HG02642 (cell line): ENCODE data around the gene ADAMTS19.
A peak's percentile ranks its signal among the peaks of the same experiment; 100 is the strongest.

Experiments
- ATAC-seq: cut with Tn5 transposase; IDR thresholded peaks from one replicate; pipeline ENCODE4 v1.9.1; 2021; ENCODE audit warnings: mild to moderate bottlenecking; ENCODE audit not compliant: unreplicated experiment, poor library complexity

Gene ADAMTS19

GRCh38 chr5:129748913-129749880 lies 289.1 kb downstream of the ADAMTS19 start:
- ATAC-seq: no peak

GRCh38 chr5:129760636-129761325 lies 300.7 kb downstream of the ADAMTS19 start:
- no peak for ATAC-seq

- ATAC-seq: no peak
Measured at GRCh38 chr5:129763651-129764050, 303.6 kb downstream of the ADAMTS19 start.

DNA sequence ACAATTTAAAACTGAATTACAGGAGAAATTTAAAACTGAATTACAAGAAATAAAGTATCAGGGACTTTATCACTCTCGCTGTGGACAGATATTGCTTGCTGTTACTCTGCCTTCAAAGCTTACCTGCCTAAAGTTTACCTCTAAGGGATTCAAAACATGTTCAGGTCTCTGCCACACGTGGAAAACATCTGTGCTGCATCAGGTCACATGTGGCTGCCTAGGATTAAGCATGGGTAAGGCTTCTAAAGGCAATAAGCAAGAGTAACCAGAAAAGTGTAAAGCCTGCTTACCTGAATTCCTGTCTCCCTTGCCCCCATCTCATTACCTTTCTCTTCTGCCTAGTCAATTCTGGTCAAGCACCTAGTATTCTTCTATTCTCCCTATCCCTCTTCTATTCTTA lies 306.7 kb downstream of the ADAMTS19 start:
- no peak for ATAC-seq

DNA sequence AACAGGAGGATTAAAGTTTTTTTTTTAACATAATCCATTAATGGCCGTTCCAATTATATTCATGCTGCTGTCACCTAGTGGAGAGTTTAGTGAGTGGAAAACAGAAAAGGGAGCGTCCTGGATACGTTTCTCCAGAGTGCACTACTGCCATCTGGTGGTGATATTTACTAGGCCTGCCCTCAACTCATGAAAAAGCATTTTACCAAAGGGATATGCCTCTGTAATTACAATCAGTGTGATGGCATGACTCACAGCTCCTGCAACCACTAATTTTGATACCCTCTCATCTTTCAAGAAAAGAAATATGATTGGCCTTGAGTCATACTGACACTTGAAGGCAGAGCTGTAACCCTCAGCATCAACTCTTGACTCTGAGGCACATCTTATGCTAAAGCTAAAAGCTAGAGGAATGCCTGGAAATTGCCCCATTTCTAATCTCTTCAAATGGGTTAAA lies 307.9 kb downstream of the ADAMTS19 start:
- ATAC-seq: peak; percentile 93

DNA sequence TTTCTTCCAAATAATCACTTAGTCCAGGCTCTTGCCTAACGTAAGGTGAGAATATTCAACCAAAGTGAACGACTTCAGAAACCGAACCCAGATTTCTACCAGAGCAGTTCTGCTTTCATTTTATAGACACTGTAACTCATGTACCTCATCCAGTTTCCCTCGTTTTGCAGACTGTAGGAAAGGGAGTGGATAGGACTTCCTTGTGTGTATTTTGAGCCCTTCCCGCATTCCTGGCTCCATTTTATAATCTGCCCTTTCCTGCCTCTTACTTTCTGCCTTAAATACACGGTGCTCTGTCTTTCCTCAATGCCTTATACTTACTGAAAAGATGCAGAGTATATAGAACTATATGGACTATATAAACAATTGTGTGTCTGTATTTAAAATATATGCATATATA lies 308.6 kb downstream of the ADAMTS19 start:
- ATAC-seq: no peak

DNA sequence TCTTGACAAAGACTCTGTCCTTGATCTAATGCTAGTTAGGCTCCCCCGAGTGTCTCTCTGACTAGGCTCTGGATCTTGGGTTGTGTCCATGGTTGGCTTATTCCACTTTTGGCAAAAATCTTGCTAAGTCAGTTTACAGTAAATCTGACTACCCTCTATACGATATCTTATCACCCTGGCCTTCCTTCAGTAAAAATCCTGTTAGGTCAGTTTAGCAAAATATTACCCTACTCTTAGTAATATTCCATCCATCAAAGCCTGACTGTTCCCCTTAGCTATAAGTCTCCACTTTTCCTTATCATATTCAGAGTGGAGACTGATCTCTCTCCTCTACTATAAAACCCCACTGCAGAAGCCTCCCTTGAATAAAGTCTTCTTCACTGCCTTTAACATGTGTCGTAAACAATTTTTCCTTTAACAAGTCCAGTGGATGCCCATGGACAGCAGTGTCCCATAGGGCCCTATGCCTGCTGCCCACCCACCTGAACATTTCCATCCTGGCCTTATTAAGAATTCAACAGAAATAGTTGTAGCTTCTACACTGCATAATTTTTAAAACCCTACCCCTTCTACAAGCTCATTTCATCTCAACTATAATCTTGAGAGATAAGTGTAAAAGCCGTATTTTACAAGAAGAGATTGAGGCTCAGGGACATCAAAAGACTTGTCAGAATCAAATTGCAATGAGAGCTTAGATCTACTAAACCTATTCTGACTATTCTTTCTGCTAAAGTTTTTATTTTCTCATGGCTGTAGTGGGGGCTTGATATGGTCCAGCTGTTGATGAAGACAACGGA lies 310.1 kb downstream of the ADAMTS19 start:
- no peak for ATAC-seq

DNA sequence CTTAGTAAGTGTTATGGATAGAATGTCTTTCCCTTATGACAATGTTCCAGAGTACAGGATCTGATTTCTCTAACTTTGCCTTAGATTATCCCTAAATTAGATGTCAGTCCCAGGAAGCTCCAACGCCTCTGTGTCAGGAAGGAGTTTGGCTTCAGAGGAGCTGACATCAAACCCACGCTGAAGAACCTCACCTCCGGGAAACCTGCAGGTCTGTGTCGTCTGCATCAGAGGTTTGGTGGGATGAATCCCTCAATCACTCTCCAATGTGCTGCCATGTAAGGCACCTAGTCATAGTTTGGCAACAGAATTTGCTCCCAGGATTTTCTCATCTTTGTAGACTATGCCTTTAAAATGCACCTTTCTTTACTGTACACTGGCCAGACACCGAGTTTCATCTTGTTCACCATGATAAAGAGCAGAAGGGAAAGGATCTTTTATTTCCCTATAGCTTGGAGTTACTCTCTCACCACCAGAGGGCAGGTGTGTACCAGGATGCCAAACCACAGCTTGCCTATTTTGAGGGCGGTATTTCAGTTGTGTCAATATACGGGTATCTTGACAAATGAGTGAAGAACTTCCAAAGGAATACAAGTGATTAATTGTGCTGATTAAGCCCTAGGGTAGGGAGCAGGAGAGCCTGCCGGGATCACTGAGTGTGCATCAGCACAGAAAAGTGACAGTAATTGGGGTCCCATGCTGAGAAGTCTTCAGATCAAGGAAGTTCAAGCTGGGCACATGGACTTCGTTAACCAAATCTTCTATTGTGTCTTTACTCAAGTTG lies 311.1 kb downstream of the ADAMTS19 start:
- ATAC-seq: peak; percentile 74

DNA sequence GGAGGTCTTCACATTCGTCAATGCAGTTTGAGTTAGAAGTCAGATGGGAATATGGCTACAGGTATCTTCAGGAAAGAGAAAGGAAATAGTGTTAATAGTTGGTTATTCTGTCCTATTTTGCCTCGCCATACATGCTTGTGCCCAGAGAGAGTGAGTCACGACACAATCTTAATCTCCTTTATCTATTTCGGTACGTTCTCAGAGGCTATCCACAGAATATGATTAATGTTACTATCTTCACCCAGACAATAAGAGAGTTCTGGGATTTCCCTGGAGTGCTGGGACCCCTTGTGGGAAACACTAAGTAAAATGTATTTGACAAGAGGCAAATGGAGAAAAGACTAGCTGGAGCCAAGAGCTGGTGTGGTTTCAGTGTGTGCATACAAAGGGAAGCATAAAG lies 313.3 kb downstream of the ADAMTS19 start:
- ATAC-seq: no peak

DNA sequence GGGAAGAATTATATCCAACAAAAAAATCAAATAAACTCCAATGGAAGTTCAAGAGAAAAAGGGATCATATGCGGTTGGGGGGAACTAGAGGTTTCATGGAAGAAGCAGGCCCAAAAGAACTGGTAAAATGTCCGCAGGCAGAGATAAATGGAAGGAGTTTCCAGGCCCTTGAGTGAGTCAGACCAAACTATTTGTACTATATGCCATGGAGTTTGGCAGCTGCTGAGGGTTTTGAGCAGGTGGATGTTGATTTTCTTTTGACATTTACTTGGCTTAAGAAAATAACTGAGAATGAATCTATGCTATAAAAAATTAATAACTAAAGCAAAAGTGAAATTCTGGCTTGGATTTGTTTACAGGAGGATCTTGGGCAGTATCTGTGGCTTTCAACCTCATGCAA lies 321.5 kb downstream of the ADAMTS19 start:
- no peak for ATAC-seq
